CD4-positive, alpha-beta T cell (primary cell): Measurements from ENCODE around the gene DYSF. TPM values are rescaled to one million over a fixed set of nuclear protein-coding genes. Genes with fewer than 3 reads are reported as not detected.
A peak's percentile ranks its signal among the peaks of the same experiment; 100 is the strongest.

ENCODE experiments used
- ATAC-seq: fragments of 200-7000 bp; cut with Tn5 transposase; one replicate; pipeline ENCODE4 v1.10.0; 2022; ENCODE audit warnings: mild to moderate bottlenecking; ENCODE audit not compliant: poor library complexity
- CTCF ChIA-PET: fragments of 350-600 bp; sonication (Branson Sonifier 250); formaldehyde crosslinking; loops from one replicate; lab custom pipeline; 2021; ENCODE audit warnings: antibody characterized with exemption, inconsistent platforms; lab: Charles Lee
- POLR2A ChIA-PET: fragments of 350-600 bp; sonication (Branson Sonifier 250); formaldehyde crosslinking; loops from one replicate; lab custom pipeline; 2021; ENCODE audit warnings: antibody characterized with exemption, inconsistent platforms; lab: Charles Lee
- DNase-seq, 14 experiments: peaks; one replicate each; pipeline ENCODE4 v3.0.0-alpha.2; 2013 to 2020; ENCODE audit warnings: mixed read lengths in 2 of 14
- H3K27ac ChIP-seq, 2 donors: one replicate each; pipeline versions ENCODE4 v1.5.1 to v1.7.0; 2013; ENCODE audit warnings: low read length in 2 of 2, low read depth in 1 of 2, mild to moderate bottlenecking in 1 of 2
- H3K27me3 ChIP-seq, 2 experiments: 1 replicate in 1 of 2; 2 replicates in 1 of 2; pipeline versions ENCODE4 v1.6.1 to v1.7.0; 2013; ENCODE audit warnings: low read length in 2 of 2, control low read depth in 1 of 2, mild to moderate bottlenecking in 1 of 2, moderate library complexity in 1 of 2; ENCODE audit not compliant: insufficient read depth in 2 of 2, control insufficient read depth in 1 of 2
- H3K36me3 ChIP-seq: one replicate; pipeline ENCODE4 v1.6.1; 2013; ENCODE audit warnings: low read length, control low read depth; ENCODE audit not compliant: insufficient read depth
- H3K4me1 ChIP-seq: one replicate; pipeline ENCODE4 v1.6.1; 2013; ENCODE audit warnings: low read length, control low read depth; ENCODE audit not compliant: insufficient read depth
- H3K4me3 ChIP-seq: one replicate; pipeline ENCODE4 v1.5.1; 2013; ENCODE audit warnings: mild to moderate bottlenecking, low read length, moderate library complexity
- H3K9me3 ChIP-seq, 2 experiments: 1 replicate in 1 of 2; 2 replicates in 1 of 2; pipeline versions ENCODE4 v1.6.1 to v1.7.0; 2013; ENCODE audit warnings: low read length in 2 of 2, mild to moderate bottlenecking in 2 of 2, control low read depth in 1 of 2, moderate library complexity in 1 of 2; ENCODE audit not compliant: control insufficient read depth in 1 of 2, insufficient read depth in 1 of 2
- H3K27ac Mint-ChIP-seq: one replicate; pipeline ENCODE4 v1.8.0; 2020; ENCODE audit warnings: mixed read lengths
- H3K27me3 Mint-ChIP-seq: one replicate; pipeline ENCODE4 v1.8.0; 2021; ENCODE audit warnings: mixed read lengths
- H3K36me3 Mint-ChIP-seq: one replicate; pipeline ENCODE4 v1.8.0; 2021; ENCODE audit warnings: low read depth, mixed read lengths
- H3K4me1 Mint-ChIP-seq: one replicate; pipeline ENCODE4 v1.8.0; 2021; ENCODE audit warnings: low read depth, mixed read lengths
- H3K4me3 Mint-ChIP-seq: one replicate; pipeline ENCODE4 v1.8.0; 2020; ENCODE audit warnings: mild to moderate bottlenecking, mixed read lengths
- H3K9me3 Mint-ChIP-seq: one replicate; pipeline ENCODE4 v1.8.0; 2020; ENCODE audit warnings: mixed read lengths
- CTCF ChIP-seq: fragments of 200-600 bp; IDR thresholded peaks from one replicate; pipeline ENCODE4 v1.8.0; 2022; ENCODE audit warnings: antibody characterized with exemption, mild to moderate bottlenecking
- intact Hi-C, 2 experiments: fragments of 100-400 bp; cut with DNase I in 1 of 2; cut with micrococcal nuclease in 1 of 2; formaldehyde crosslinking; loops; one replicate each; pipeline versions ENCODE4 v1.15.1 to v1.9.0; 2023 to 2025; cut with DNase I, micrococcal nuclease
- total RNA-seq, 174 experiments: library from RNA in 2 of 174; stranded (reverse) in 2 of 174; gene quantifications; one replicate each; pipeline ENCODE4 v1.2.3 and lab custom pipeline; 2021 to 2026

The DYSF gene
- total RNA-seq, 2 experiments from 2014 or later: 0.27 to 0.31 TPM

GRCh38 chr2:71422786-71423185, 30.6 kb upstream of the DYSF start:
- no peak for ATAC-seq
- Histone ChIP-seq H3K27me3 (no peaks in the 10 kb centered on the region), H3K4me3 (no peak overlapping the region), H3K36me3 (peaks cover 48% of the 10 kb centered on the region), H3K9me3 (no peaks in the 10 kb centered on the region), H3K27ac (no peak overlapping the region), H3K4me1 (no peaks in the 10 kb centered on the region)
- no peaks in the 10 kb centered on the region for H3K27me3 Mint-ChIP-seq
- CTCF ChIA-PET: no interaction called here
- no peaks in the 10 kb centered on the region for H3K9me3 Mint-ChIP-seq
- intact Hi-C loops: loop anchor here in 1 of 2 experiments (10.0 kb wide), 1 partner anchor 198 kb away; the partner anchor contains the start of gene PAIP2B
- H3K4me3 Mint-ChIP-seq: no peak overlapping the region
- peaks cover 32% of the 10 kb centered on the region for H3K4me1 Mint-ChIP-seq
- no peak overlapping the region for H3K27ac Mint-ChIP-seq
- no peak for TF ChIP-seq CTCF
- no peak for DNase-seq
- H3K36me3 Mint-ChIP-seq: peaks cover 76% of the 10 kb centered on the region
- POLR2A ChIA-PET: no interaction called here

DNA sequence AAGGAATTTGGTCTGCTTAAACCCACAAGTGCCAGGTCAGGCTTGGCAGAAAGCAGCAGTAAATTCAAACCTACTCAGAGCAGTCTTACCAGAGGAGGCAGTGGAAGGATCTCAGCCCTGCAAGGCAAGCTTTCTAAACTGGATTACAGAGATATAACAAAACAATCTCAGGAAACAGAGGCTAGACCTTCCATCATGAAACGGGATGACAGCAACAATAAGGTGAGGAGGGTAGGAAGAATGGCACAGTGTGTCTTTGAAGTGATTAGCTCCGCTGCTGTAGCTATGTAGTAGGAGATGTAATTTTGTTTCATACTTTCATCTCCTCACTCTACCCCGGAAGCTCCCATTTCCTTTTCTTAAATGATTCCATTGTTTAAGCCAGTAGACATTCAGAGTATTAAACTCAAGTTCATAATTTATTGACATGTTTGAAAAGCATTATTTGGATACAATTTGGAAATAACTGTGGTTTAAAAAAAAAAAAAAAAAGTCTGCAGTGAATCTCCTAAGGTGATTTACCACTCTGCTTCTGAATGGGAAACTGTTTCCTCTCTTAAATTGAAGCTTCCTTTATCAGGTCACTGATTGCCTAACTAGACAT, 29.4 kb upstream of the DYSF start:
- intact Hi-C loops: loop anchor here in 1 of 2 experiments (10.0 kb wide), 1 partner anchor 199 kb away; the partner anchor contains the start of gene PAIP2B
- no peaks in the 10 kb centered on the region for H3K9me3 ChIP-seq
- no peak for DNase-seq
- no peak for ATAC-seq
- TF ChIP-seq CTCF: no peak
- Mint-ChIP-seq H3K36me3 (peaks cover 83% of the 10 kb centered on the region), H3K4me3 (no peak overlapping the region), H3K27ac (no peak overlapping the region), H3K27me3 (no peaks in the 10 kb centered on the region), H3K4me1 (peaks cover 26% of the 10 kb centered on the region), H3K9me3 (no peaks in the 10 kb centered on the region)
- H3K4me3 ChIP-seq: no peak overlapping the region
- H3K4me1 ChIP-seq: no peaks in the 10 kb centered on the region
- POLR2A ChIA-PET: no interaction called here
- H3K36me3 ChIP-seq: peaks cover 52% of the 10 kb centered on the region
- no peak overlapping the region for H3K27ac ChIP-seq
- no peaks in the 10 kb centered on the region for H3K27me3 ChIP-seq
- CTCF ChIA-PET: no interaction called here

DNA sequence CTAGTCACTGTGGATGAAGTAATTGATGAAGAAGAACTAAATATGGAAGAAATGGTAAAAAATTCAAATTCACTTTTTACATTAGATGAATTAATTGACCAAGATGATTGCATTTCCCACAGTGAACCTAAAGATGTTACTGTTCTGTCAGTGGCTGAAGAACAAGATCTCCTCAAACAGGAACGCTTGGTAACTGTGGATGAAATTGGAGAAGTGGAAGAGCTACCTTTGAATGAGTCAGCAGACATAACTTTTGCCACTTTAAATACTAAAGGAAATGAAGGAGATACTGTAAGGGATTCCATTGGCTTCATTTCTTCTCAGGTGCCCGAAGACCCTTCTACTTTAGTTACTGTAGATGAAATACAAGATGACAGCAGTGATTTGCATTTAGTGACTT, 26.6 kb upstream of the DYSF start:
- Mint-ChIP-seq H3K4me1 (peaks cover 15% of the 10 kb centered on the region), H3K27ac (peak overlapping the region; percentile 70), H3K9me3 (no peaks in the 10 kb centered on the region), H3K4me3 (no peak overlapping the region), H3K36me3 (peaks cover 90% of the 10 kb centered on the region), H3K27me3 (no peaks in the 10 kb centered on the region)
- intact Hi-C loops: loop anchor here in 1 of 2 experiments (10.0 kb wide), 1 partner anchor 202 kb away; the partner anchor contains the start of gene PAIP2B
- H3K36me3 ChIP-seq: peaks cover 66% of the 10 kb centered on the region
- ChIA-PET POLR2A (interaction anchor here (1.0 kb wide), 1 partner anchor 9 kb away, joined by 3 read pairs; no protein-coding TSS in a partner anchor), CTCF (no interaction called here)
- H3K4me3 ChIP-seq: no peak overlapping the region
- no peaks in the 10 kb centered on the region for H3K9me3 ChIP-seq
- DNase-seq (no peak), ATAC-seq (no peak)
- no peaks in the 10 kb centered on the region for H3K27me3 ChIP-seq
- no peaks in the 10 kb centered on the region for H3K4me1 ChIP-seq
- no peak overlapping the region for H3K27ac ChIP-seq
- no peak for TF ChIP-seq CTCF
